SH-SY5Y (cell line): ENCODE data around the gene TGIF2.

Experiments used
- GATA2 ChIP-seq: IDR thresholded peaks from 2 replicates; pipeline ENCODE4 v1.6.1; 2011; ENCODE audit warnings: mild to moderate bottlenecking, low read depth, low read length
- GATA3 ChIP-seq: IDR thresholded peaks from 2 replicates; pipeline ENCODE4 v1.6.1; 2011; ENCODE audit warnings: low read depth, mild to moderate bottlenecking, low read length, moderate library complexity

TGIF2 gene

GRCh38 chr20:36585410-36586125, 12.2 kb downstream of the TGIF2 start:
- TF ChIP-seq GATA2 = no peak
- TF ChIP-seq GATA3 = no peak

- no peak for TF ChIP-seq GATA3
- no peak for TF ChIP-seq GATA2
Measured at GRCh38 chr20:36587388-36588070, 14.1 kb downstream of the TGIF2 start.

GRCh38 chr20:36591281-36591680, 17.9 kb downstream of the TGIF2 start:
- TF ChIP-seq GATA2 (no peak), GATA3 (no peak)

GRCh38 chr20:36591854-36592641, 18.7 kb downstream of the TGIF2 start:
- no peak for TF ChIP-seq GATA2
- TF ChIP-seq GATA3 = no peak

- no peak for TF ChIP-seq GATA2
- TF ChIP-seq GATA3 = no peak
Measured at GRCh38 chr20:36593347-36593929, 20.0 kb downstream of the TGIF2 start.

GRCh38 chr20:36599912-36600345, 26.5 kb downstream of the TGIF2 start:
- TF ChIP-seq GATA3 = no peak
- TF ChIP-seq GATA2 = no peak

- TF ChIP-seq GATA2 (no peak), GATA3 (no peak)
Measured at GRCh38 chr20:36601540-36601939, 28.1 kb downstream of the TGIF2 start.

- TF ChIP-seq GATA2 (no peak), GATA3 (no peak)
Measured at GRCh38 chr20:36604952-36605398, 31.6 kb downstream of the TGIF2 start.

- TF ChIP-seq GATA2 (no peak), GATA3 (no peak)
Measured at GRCh38 chr20:36605399-36606157, 32.2 kb downstream of the TGIF2 start, which contains the start of gene RAB5IF. RAB5IF (plus strand) TSS chr20:36605779; CDS start chr20:36605952, 173 bp downstream.

GRCh38 chr20:36606158-36607066, 33.0 kb downstream of the TGIF2 start:
- TF ChIP-seq GATA3 (no peak), GATA2 (no peak)

GRCh38 chr20:36607586-36608387, 34.4 kb downstream of the TGIF2 start:
- TF ChIP-seq GATA3 = no peak

- no peak for TF ChIP-seq GATA3
- TF ChIP-seq GATA2 = no peak
Measured at GRCh38 chr20:36611625-36612024, 38.2 kb downstream of the TGIF2 start.

GRCh38 chr20:36613974-36614373, 40.6 kb downstream of the TGIF2 start:
- TF ChIP-seq GATA2 (no peak), GATA3 (no peak)
